Skin epidermis (tissue), 12 donors: ENCODE data around the gene AFAP1L2.

ENCODE experiments used
- H3K27ac ChIP-seq, 21 experiments: fragments of 200-600 bp; sonication (generic) in 11 of 21; one replicate each; pipeline ENCODE4 v1.5.0; 2020; ENCODE audit warnings: mild to moderate bottlenecking in 3 of 21, inconsistent platforms in 2 of 21, moderate library complexity in 2 of 21
- H3K4me3 ChIP-seq, 7 experiments: fragments of 200-600 bp; sonication (generic) in 2 of 7; one replicate each; pipeline ENCODE4 v1.5.0; 2020; ENCODE audit warnings: inconsistent platforms in 2 of 7, mild to moderate bottlenecking in 2 of 7, moderate library complexity in 1 of 7

AFAP1L2 gene

GRCh38 chr10:114282526-114282925 is 121.8 kb downstream of the AFAP1L2 start:
- Histone ChIP-seq H3K27ac (no peak overlapping the region), H3K4me3 (no peak overlapping the region)

GRCh38 chr10:114281461-114281860 is 122.8 kb downstream of the AFAP1L2 start:
- Histone ChIP-seq H3K27ac (no peak overlapping the region), H3K4me3 (no peak overlapping the region)

- Histone ChIP-seq H3K27ac (peak overlapping the region in 1 of 21 experiments; percentile 5), H3K4me3 (no peak overlapping the region)
Measured at GRCh38 chr10:114281006-114281405, 123.3 kb downstream of the AFAP1L2 start.

GRCh38 chr10:114279901-114280644 is 124.2 kb downstream of the AFAP1L2 start:
- Histone ChIP-seq H3K27ac (peak overlapping the region in 7 of 21 experiments; percentile 5 to 45 (median 30)), H3K4me3 (no peak overlapping the region)

- Histone ChIP-seq H3K27ac (peak overlapping the region in 3 of 21 experiments; percentile 1 to 43 (median 30)), H3K4me3 (no peak overlapping the region)
Measured at GRCh38 chr10:114279289-114279688, 125.0 kb downstream of the AFAP1L2 start.

GRCh38 chr10:114278884-114279191 is 125.5 kb downstream of the AFAP1L2 start:
- no peak overlapping the region for H3K27ac ChIP-seq
- H3K4me3 ChIP-seq: no peak overlapping the region

GRCh38 chr10:114278140-114278883 is 126.0 kb downstream of the AFAP1L2 start:
- no peak overlapping the region for H3K4me3 ChIP-seq
- H3K27ac ChIP-seq: peak overlapping the region in 1 of 21 experiments; percentile 18

GRCh38 chr10:114276671-114277070 is 127.6 kb downstream of the AFAP1L2 start:
- Histone ChIP-seq H3K4me3 (no peak overlapping the region), H3K27ac (no peak overlapping the region)

GRCh38 chr10:114276066-114276465 is 128.2 kb downstream of the AFAP1L2 start:
- no peak overlapping the region for H3K27ac ChIP-seq
- no peak overlapping the region for H3K4me3 ChIP-seq

GRCh38 chr10:114274616-114275453 is 129.5 kb downstream of the AFAP1L2 start:
- Histone ChIP-seq H3K4me3 (no peak overlapping the region), H3K27ac (no peak overlapping the region)

GRCh38 chr10:114273910-114274309 is 130.4 kb downstream of the AFAP1L2 start:
- Histone ChIP-seq H3K27ac (no peak overlapping the region), H3K4me3 (no peak overlapping the region)

- no peak overlapping the region for H3K27ac ChIP-seq
Measured at GRCh38 chr10:114272696-114273095, 131.6 kb downstream of the AFAP1L2 start.

GRCh38 chr10:114271779-114272167 is 132.5 kb downstream of the AFAP1L2 start:
- H3K27ac ChIP-seq: peak overlapping the region in 8 of 21 experiments; percentile 3 to 58 (median 38)
- H3K4me3 ChIP-seq: no peak overlapping the region

More at GRCh38 chr10:114272696-114273095, 131.6 kb downstream of the AFAP1L2 start:
- no peak overlapping the region for H3K4me3 ChIP-seq

- no peak overlapping the region for H3K4me3 ChIP-seq
- peak overlapping the region in 8 of 21 experiments; percentile 3 to 58 (median 20) for H3K27ac ChIP-seq
Measured at GRCh38 chr10:114271075-114271778, 133.1 kb downstream of the AFAP1L2 start.

- Histone ChIP-seq H3K4me3 (no peak overlapping the region), H3K27ac (peak overlapping the region in 8 of 21 experiments; percentile 2 to 69 (median 43))
Measured at GRCh38 chr10:114266521-114266920, 137.8 kb downstream of the AFAP1L2 start.

- peak overlapping the region in 12 of 21 experiments; percentile 18 to 71 (median 54) for H3K27ac ChIP-seq
Measured at GRCh38 chr10:114265392-114266053, 138.8 kb downstream of the AFAP1L2 start.

GRCh38 chr10:114262496-114262895 is 141.8 kb downstream of the AFAP1L2 start:
- Histone ChIP-seq H3K4me3 (no peak overlapping the region), H3K27ac (no peak overlapping the region)

More at GRCh38 chr10:114265392-114266053, 138.8 kb downstream of the AFAP1L2 start:
- H3K4me3 ChIP-seq: no peak overlapping the region

- Histone ChIP-seq H3K4me3 (no peak overlapping the region), H3K27ac (peak overlapping the region in 11 of 21 experiments; percentile 15 to 74 (median 68))
Measured at GRCh38 chr10:114261076-114261475, 143.2 kb downstream of the AFAP1L2 start.

GRCh38 chr10:114260366-114260765 is 143.9 kb downstream of the AFAP1L2 start:
- Histone ChIP-seq H3K4me3 (no peak overlapping the region), H3K27ac (peak overlapping the region in 16 of 21 experiments; percentile 15 to 74 (median 62))
